Pulmonary artery endothelial cell (primary cell): ENCODE measurements around the gene PIGH. TPM values are rescaled to one million over a fixed set of nuclear protein-coding genes. Genes with fewer than 3 reads are reported as not detected.

Experiments
- DNase-seq: peaks from one replicate; pipeline ENCODE4 v3.0.0-alpha.2; 2011; ENCODE audit warnings: low read depth, low spot score
- total RNA-seq: library from RNA; depleted of rRNA; stranded (reverse); fragments of >200 nt; gene quantifications from 2 replicates; pipeline ENCODE4 v1.2.3, GENCODE V29; 2014

Gene PIGH
- total RNA-seq, 1 donor from 2014 or later = 8.0 TPM

DNA sequence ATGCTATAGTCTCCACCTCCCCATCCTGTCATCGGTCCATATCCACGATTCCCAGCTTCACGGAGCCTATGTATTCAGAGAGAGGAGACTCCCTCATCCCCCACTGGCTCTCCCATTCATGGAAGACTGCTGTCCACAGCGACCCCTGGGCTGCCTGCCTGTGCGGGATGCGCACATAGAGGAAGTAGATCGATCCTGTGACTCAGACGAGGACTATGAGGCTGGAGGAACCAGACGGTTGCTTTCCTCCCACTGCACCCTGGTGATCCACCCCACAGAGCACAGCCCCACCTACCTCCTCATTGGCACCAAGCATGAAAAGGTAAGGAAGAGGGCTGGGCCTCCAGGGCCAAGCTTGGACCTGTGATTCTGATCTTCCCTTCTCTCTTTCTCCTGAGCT is 24.4 kb downstream of the PIGH start:
- no peak for DNase-seq

DNA sequence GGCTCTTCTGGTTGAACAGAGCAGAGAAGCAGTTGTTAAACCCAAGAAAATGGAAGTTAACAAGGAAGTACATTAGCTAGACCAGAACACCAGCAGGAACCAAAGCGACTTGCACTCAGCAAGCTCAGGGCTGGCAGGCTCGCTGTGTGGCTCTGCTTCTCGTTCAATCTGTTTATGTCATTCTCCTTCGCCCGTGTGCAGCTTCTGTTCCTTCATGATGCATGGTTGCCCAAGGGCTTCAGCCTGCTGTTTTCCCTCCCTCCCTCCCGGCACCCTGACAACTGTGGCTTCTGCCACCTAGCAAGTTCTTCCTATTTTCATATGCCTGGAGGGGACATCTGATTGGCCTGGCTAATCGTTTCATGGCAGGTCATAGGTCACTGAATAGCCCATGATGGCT is 25.3 kb downstream of the PIGH start:
- DNase-seq = no peak

DNA sequence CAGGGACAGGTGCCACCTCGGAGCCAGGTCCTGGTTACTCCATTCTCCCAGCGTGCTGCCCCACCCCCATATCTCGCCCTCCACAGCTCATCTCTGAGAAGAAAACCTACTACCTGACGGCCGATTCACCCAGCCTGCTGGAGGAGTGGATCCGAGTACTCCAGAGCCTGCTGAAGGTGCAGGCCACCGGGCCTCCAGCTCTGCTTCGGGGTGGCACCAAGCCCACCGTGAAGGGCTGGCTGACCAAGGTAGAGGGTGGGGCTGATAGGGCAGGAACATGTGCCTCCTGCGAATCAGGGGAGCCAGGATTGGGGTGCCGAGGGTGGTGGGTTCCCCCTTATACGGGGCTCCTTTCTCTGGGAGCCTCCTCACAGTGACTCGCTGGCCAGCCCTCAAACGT is 25.9 kb downstream of the PIGH start:
- no peak for DNase-seq

DNA sequence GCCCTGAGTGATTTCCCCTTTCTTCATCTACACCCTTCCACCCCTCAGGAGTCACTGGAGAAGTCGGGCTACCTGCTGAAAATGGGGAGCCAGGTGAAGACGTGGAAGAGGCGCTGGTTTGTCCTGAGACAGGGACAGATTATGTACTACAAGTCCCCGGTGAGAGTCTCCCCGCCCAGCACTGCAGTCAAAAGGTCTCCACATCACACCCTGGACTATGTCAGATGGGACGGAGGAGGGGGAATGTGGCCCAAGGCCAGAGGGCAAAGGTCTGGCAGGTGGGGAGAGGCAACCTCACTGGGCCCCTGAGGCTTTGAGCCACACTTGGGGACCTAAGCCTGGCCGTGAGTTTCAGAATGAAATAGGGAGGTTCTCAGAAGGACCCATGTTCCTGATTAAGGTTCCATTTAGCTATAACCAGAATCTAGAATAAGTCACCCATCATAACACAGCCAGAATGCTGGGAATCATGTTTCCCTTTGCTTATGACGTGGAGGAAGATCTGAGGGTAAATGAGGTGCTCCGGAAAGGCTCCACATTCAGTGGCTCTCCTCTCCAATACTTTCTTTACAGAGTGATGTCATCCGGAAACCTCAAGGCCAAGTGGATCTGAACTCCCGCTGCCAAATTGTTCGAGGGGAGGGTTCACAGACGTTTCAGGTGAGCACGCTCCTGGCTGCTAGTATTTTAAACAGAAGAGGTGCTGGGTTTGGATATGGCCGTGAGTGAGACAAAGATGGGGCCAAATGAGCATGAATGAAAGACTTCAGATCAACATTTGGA is 26.6 kb downstream of the PIGH start:
- no peak for DNase-seq

DNA sequence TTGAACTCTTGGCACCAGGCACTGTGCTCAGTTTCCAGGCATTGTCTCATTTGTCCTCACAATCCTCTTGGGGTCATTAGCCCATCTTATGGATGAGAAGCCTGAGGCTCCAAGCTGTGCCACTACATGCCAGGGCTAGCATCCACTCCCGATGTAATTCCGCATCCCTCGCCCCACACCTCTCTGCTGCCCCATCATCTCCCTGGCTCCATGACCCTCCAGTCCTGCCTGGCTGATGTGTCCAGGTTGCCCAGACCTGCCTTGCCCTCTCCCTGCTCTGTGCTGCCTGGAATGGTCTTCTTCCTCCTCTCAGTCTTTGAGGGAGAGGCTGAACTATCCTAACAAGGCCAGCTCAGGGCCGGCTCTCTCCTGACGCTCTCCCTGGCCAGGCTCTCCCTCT is 27.5 kb downstream of the PIGH start:
- no peak for DNase-seq

DNA sequence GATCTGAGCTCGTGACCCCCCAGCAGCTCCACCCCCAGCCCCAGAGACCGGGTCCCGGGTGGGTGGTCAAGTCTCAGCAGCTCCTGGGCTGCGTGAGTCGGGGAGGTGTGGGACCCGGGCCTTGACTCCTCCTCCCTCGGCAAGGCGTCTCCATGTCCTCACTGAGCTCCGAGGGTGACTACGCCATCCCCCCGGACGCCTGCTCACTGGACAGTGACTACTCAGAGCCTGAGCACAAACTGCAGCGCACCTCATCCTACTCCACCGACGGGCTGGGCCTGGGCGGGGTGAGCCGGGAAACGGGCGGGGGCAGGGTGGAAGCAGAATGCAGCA is 28.1 kb downstream of the PIGH start:
- no peak for DNase-seq

DNA sequence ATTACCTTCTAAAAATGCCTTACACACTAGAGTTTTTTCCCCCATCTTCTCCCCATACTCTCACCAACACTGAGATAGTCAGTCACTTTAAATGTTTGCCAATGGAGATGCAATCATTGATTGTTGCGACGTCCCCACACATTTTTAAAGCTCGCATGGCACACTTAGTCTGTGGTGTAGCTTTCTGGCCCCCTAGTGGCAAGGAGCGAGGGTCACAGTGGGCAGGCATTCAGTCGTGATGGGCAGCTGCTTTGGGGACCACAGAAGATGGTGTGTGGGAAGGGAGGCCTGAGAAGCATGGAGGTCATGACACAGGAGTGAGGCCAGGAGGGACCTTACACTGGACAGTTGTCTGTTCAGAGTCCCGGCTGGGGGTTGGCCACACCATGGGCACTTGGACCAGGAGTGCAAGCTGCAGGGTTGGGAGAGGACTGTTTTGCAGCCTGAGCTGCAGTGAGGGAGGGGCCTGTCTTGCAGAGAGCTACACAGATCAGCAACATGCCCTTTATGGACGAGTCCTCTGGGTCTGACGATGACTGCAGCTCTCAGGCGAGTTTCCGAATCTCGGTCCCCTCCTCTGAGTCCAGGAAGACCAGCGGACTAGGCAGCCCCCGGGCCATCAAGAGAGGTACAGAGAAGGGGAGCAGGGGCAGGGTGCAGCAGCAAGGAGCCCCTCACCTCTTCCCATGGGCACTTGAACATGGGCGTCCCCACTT is 28.6 kb downstream of the PIGH start:
- peak; percentile 10 for DNase-seq

DNA sequence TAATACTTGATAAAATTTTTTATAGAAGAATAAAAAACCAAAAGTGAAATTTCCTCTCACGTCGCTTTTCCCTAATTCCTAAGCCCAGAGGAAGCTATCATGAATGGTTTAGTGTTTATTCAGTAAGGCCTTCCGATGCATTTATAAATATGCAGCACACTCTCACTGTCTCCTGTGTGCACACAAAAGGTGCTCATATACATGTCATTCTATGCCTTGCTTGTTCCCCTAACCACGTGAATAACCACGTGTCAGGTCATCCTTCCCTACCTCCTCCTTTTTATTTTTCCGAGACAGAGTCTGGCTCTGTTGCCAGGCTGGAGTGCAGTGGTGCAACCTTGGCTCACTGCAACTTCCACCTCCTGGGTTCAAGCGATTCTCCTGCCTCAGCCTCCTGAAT is 29.6 kb downstream of the PIGH start:
- no peak for DNase-seq

DNA sequence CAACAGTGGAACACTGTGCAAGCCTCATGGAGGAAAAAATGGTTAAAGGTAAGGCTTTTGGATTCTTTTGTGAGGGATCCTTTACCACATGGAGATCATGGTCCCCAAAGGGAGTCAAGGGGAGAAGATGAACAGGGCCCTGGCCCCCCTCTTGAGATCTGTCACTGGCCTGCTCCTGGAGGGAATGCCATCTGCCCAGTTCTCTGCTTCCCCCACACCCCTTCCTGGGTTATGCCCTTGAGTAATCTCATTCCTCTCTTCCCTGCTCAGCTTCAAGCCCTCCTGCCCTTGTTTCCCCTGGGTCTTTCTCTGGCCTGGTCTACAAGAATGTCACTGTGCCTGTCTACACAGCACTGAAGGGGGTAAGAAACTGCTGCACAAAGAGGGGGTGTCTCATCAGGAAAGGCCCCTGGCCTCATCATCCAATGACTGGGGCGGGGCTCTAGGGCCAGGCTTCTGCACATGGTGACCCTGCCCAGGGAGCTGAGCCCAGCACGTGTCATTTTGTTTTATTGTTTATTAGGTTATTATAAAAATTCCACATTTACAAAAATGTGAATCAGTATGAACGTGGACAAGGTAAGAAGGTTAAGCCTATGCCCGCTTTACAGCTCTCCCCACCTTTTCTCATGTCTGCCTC is 30.3 kb downstream of the PIGH start:
- no peak for DNase-seq

DNA sequence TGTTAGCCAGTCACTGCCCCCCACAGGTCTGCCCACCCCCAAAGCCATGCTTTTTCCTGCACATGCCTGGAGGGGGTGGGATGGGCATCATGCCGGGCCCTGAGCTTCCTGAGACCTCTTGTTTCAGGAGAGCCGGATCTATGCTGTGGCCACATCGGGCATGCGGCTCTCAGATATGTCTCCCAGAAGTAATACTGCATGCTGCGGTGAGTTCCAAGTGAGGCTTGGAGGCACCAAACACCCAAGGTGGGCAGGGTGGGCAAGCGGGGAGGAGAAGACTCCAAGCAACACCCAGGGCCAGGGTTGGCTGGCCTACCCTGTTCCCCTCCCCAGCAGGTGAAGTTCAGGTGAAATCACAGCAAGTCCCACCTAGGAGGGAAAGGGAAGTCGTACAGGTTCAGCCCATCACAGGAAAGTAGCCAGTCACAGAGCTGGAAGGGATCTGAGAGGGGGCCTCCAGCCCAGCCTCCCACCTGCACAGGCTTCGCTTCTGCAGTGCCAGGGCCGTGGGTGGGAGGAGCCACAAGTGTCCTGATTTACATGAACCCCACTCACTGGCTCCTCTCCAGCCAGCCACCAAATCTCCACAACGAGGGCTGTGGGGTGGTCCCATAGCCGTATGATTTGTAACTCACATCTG is 30.9 kb downstream of the PIGH start:
- no peak for DNase-seq

DNA sequence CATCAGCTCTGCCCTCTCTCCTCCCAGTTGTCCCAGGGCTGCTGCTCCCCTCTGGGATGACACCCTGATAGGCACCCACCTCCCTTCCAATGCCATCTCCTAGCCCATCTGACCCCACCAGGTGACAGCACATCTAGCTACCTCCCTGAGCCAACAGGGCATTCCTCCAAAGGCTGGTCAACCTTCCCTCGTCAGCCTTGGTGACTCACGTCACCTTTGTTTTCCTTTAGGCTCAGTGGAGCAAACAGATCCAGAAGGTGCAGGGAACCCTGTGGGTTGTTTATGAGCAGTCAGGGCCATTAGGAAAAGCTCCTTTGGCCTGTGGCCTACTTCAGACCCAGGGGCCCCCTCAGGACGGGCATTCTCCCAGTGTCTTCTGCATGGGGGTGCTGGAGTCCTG is 32.4 kb downstream of the PIGH start:
- no peak for DNase-seq

DNA sequence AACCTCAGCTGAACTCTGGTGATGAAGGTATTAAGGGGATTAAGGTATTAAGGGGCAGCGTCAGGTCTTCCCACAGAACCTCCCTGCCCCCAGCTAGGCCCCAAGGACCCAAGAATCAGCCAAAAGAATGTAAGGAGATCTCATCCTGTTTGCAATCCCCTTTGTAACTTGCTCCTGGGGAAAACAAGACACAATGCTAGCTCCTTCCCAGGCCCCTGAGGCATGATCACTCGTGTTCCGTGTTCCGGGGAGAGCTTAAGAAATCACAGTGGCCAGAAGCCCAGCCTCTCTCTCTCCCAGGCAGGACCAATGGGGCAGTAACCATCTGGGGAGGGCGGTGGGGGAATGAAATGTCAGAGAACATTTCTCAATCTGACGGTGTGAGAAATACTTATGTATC is 33.2 kb downstream of the PIGH start:
- no peak for DNase-seq

DNA sequence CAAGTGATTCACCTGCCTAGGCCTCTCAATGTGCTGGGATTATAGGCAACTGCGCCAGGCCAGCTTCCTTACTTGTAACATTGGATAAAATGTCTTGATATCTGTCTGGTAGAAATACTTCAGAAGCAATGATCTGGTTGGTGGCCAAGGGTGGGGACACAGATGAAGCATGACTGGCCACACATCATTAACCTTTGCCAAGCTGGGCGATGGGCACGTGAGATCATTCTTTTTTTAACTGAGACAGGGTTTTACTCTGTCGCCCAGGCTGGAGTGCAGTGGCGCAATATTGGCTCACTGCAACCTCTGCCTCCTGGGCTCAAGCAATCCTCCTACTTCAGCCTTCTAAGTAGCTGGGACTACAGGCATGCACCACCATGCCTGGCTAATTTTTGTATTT is 35.8 kb downstream of the PIGH start:
- DNase-seq = no peak

DNA sequence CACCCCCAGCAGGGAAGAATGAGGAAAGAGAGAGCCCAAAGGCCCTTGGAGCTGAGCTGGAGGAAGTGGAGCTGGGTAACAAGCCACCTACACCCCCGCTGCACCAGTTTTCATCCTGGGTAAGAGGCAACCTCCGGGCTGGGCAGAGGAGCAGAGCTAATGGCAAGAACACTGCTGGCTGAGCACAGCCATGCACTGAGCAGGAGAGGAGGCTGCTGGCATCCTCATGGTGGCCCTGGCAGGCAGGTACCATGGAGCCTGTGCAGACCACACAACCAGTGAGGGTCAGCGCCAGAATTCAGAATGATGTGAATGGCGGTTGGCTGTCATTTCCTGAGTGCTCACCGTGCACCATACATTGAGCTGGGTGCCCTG is 37.3 kb downstream of the PIGH start:
- DNase-seq = no peak

DNA sequence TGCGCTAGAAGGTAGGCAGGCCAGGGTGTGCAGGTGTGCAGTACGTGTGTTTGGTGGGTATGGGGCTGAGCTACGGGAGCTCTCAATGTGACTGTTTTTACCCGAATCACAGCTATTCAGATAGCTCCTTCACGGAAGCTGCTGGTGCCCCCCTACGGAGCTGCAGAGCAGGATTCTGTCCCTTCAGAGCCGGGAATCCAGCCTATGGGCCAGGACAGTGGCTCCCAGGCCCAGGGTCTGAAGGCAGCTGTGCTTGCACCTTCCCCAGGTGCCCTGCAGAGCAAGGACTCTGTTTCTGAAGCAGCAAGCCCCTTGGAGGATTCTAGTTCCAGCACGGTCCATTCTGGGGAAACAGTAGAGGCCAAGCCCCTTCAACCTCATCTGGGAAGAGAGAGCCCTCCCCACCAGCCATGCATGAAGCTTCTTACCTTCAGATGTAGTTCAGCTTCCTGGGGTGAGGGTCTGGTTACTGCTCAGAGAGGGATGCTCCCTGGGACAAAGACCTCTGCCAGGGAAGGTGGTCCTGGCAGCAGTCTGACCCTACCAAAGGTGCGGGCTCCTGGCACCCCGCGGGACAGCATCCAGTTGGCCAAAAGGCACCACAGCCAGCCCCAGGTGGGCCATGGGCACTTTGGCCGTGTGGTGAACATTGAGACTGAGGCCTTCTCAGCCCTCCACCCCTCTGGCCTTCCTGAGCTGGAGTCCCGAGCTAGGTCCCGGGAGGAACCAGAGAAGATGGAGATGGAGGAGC is 37.9 kb downstream of the PIGH start:
- no peak for DNase-seq

DNA sequence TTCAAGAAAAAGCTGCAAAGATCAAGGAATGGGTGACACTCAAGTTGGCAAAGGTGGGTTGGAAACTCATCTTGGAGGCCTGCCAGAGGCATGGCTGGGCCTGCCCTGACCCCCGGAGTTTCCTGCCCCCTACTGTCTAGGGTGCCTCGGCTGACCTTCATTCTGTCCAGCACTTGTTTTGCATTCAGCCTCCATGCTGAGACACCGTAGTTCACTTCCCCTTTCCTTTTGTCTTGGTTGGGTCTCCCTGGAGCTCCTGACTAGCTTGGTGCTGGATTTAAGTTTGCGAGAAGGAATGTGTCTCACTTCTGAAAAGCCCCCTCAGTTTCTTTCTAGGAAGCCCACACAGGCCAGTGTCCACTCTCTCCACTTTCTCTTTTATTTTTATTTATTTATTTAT is 40.4 kb downstream of the PIGH start:
- no peak for DNase-seq

DNA sequence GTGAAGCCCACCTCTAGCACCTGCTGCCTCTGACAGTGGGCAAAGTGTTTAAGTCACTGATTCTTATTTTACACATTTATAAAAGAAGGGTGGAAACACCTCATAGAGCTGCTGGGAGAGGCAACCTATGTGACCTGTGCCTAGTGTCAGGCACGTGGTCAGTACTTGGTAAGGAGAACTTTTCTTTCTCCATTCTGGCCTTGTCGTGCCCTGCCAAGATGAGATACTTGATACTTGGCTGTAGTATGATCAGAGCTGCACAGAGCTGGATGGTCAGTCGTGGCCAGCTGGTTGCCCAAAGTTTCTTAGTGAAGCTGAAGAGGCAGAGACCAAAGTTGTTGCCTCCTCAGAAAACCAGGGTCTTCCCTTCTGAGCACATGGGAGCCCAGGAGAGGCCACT is 42.4 kb downstream of the PIGH start:
- no peak for DNase-seq

DNA sequence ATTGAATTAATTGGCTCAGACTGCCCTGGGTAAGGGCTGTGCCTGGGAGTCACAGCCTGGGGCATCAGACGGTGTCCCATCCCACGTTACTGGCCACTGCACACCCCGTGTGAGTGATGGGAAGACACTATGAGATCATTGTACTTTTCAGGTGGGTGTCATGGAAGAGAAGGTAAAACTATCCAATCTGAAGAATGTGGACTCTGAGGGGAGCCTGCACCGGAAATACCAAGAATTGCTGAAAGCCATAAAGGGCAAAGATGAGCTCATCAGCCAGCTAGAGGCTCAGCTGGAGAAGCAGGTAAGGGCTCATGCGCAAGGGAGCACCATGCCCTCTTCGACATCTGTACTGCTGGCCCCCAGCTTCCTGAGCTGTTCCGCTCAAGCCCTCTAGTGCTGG is 43.0 kb downstream of the PIGH start:
- no peak for DNase-seq

DNA sequence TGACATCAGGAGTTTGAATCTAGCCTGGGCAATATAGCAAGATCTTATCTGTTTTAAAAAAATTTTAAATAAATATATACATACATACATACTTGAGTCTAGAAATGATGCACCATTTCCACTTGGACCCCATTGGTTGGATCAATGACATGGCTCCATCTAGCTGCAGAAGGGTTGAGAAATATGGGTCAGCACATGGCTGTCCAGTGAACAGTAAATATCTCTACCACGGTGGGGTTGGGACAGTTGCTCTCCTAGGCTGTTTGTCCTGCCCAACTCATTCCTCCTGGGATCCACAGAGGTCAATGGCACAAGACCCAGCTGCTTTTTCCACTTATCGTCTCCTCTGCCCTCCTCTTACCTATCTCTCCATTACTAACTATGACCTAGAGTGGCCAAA is 43.4 kb downstream of the PIGH start:
- DNase-seq = no peak

DNA sequence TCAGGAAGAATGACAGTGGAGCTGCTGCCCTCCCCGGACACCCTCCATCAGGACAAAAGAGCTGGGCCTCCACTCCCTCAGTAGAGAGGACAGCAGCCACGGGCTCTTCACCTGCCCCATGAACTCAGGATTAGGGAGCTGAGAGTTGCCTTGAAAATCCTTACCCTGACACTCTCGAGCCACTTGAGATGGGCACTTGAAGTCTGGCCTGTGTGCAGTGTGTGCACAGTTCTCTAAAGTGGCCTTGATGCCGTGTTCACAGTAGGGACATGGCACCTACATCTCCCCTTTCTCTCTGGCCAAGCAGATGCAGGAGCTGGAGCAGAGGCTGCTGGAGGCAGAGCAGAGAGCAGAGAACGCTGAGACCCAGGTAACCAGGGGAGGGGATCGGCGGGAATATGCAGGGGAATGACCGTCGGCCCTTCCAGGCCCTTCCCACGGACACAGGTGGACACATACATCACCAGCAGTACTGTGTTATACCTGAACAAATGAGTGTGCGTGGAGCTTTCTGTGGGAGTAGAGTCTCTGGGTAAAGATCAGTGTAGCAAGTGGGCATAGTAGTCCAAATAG is 44.5 kb downstream of the PIGH start:
- no peak for DNase-seq

DNA sequence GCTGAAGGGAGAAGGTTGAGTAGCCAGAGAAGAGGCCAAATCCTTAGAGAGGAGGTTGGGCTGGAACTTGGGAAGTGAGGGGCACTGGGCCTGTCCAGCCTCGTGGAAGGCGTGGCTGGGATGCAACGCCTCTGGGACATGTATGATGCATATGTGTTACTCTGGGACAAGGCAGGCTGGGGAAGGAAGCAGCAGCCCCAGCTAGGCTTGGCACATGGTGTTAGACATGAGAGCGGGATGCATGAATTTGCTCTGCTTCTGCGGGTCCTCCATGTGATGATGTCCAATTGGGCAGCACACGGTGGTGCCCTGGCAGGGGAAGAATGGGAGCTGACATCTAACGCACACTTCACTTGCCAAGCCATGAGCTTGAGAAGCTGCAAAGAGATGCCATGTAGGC is 45.7 kb downstream of the PIGH start:
- DNase-seq = no peak
